GOT3 (cell line): ENCODE results near the gene ERG.

Experiments
- DNase-seq: peaks from one replicate; lab custom pipeline; 2025; ENCODE audit warnings: mixed read lengths; lab: John Stamatoyannopoulos, UW

ERG gene

DNA sequence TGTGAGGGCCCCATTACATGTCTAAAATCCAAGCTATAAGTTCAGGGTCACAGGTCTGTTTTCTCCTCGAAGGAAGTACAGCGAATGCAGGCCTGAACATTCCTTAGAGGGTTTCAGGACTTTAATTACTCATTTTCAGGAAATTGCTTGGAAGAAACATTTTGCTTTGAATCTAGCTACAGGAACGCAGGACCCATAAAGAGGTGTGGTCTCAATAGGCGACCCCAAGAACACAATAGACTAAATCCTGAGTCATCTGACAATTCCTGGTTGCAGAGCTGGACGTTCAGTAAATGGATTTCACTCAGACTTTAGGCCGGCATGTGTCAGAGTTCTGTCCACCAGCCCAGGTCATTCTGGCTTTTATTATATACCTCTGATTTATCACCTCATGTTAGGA, 1.0 kb upstream of the ERG start:
- DNase-seq = no peak

DNA sequence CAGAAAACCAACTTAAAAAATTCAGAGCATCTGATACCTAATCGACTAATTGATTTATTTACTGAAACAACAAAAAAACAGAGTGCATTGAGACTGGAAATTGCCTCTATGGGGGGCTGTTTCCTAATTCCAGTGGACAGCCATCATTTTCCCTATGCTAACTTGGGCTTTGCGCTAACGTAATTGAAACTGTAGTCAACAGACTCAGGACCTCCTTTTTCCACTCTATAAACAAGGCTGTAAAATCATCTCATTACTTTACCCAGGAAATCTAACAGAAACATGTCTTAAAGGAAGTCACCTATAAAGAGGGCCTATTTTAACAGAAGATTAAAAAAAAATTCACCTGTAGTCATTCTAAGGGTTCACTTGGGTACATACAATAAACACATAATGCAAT, 2.1 kb downstream of the ERG start:
- DNase-seq = no peak

DNA sequence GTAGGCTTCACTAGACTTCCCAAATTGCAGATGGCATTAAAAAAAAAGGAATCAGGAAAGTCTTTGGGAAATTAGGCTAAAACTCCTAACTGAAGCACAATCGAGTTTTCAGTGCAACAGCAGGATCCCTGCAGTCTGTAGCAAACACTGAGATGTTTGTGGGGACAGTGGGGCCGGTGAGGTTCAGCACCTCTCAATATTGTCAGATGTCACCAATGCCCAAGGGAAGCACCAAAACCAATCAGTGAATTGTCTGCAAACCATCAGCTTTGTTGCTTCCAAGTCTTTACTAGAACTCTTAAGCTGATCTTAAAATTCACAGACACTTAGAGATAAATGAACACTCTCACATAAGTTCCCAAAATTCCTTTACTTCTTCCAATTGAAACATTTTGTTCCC, 2.6 kb downstream of the ERG start:
- DNase-seq = no peak

DNA sequence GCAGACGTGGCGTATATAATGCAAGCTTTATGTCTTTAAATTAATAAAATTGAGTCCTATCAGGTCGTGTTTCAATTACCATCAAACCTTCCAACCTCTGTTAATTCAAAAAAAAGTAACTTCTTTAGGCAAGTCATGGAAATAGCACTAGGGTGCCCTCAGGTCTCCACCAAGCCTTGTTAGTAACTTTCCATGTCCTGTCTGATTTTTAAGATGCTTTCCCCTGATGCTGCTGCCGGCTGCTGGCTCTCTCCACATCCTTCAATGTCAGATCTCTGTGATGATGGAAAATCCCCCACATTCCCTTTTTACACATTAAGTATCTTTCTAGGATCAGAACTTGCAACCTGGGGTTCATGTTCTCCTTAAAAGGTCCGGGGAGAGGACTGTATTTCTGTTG, 3.0 kb downstream of the ERG start:
- DNase-seq = no peak

DNA sequence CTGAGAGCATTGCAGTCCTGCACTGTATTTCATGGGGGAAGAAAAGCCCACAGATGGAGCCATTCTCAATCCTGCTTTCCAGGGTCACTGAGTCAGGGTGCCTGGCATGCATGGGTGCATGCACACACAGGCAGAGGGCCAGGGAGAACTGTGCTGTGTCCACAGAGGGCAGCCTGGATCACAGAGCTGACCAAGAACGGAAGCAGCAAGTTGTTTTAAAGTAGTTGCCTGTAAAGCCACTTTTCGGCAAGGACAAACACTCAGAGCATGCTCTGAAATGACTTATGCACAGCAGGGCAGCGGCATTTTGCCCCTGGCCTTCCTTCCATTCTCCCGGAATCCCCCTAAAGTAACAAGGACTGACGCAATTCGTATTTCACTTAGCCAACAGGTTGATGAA, 3.6 kb downstream of the ERG start:
- no peak for DNase-seq

DNA sequence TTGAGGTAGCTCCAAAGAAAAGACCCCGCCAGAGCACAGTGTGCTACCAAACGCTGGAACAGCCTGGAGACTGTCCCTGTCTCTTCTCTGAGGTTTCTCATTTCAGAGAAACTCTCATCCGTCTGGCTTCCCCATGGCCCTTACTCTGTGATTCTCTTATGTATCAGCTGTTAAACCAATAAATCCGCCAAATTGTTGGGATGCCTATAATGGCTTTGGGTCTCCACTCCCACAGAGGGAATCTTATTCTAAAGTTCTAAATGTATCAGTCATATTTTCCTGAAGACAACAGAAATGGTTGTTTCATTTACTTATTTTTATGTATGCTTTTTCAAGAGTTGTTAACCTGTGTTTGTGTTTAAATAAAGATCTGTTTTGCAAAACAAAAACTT, 4.0 kb downstream of the ERG start:
- DNase-seq = no peak

DNA sequence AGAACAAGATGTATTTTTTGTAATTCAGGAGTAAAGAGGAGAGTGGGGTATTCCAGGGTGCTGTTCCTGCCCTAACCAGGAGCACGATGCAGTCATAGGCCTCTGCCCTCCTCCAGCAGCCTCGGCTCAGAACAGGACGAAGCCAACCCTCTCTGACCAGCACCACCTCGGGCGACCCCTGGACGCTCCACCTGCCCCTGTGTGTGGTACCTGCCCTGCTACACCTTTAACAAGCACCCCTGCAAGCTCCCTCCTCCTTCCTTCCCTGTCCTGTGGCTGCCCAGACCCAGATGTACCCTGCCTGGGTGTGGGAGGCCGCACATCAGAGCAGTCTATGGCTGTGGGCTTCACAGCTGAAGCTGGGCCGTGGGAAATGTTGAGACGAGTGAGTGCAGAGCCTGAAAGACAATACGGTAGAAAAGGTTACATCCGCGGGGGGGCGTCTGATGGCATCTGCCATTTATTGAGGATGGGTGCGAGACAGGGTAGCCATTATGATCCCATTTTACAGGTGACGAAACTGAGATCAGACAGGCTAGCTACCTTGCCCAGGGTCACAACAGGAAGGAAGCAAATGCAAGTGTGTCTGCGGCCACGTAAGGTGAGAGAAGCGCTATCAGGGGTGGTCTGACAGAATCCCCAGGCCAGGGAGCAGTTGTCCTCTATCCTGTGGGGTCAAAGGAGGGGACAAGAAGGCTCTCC, 4.6 kb downstream of the ERG start:
- DNase-seq = no peak

DNA sequence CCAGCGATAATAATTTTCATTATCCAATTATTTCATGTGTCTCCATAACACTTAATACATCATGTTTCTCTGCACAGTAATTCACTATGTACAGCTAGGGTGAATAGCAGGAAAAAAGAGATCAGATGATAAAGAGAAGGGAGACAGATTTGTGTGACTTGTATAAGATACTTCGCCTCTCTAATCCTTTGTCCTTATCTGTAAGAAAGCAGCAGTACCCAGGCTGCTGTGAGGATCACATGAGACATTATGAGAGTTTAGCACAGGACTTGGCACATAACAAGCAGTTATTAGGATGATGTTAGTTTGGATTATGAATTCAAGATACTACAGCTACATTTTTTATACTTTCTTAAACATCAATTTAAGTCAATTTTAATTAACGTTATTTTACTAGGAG, 6.3 kb downstream of the ERG start:
- no peak for DNase-seq

DNA sequence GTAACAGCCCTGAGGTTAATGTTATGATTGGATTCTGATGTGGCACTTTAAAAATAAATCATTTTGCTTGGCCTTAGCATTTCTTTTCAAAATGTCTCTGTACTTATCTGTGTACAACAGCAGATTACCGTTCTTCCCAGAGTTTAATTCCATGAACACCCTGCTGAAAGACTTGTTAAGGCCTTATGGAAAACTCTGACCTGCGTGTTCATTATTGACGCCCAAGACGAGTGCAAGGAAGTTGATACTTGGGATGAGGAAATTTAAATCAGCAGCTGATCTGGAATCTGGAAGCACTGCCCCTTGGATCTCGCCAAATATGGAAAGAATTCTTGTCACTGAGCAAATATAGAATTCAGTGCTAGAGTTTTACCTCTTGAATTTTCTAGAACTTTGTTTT, 6.7 kb downstream of the ERG start:
- DNase-seq = no peak

DNA sequence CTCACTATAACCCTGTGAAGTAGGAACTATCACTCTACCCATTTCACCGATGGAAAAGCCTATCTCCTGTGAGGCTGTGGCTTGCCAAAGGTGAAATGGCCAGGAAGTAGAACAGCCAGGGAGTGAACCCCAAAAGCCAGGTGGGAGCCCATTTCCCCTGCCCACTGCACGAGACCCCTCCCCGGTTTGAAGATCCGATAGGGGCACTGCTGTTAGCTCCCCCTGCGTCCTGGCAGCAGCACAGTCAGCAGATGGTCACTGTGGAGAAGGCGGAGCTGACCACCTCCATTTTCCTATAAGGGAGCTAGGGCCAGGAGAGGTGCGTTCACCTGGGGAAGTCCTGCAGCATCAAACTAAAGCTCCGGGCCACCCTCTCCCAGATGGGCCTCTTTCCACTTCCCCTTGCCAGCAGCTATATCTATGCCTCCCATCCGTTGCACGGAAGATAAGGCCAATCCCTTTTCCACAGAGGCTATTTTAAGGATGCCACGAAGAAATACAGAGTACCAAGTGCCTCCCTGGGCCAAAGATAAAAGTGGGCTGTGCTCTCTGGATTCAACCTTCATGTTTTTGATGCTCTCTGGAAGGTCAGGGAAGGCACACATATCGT, 7.8 kb downstream of the ERG start:
- DNase-seq = no peak

DNA sequence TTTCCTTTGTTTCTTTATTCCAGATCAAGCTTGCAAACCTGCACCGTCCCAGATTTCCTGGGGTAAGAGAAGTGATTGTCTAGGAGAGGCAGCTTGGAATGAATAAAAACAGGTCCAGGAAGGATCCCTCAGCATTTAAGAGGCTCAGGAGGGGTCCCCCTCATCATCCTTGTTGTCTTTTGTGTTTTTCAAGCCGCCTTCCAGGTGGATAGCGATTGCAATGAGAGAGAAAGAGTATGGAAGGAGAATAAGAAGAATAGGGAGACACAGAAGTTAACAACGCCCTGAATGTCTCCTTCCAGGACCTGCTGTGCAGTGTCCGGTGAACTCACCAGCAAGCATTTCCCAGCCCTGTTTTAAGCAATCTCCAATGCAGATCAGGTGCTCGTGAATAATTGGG, 8.5 kb downstream of the ERG start:
- no peak for DNase-seq

DNA sequence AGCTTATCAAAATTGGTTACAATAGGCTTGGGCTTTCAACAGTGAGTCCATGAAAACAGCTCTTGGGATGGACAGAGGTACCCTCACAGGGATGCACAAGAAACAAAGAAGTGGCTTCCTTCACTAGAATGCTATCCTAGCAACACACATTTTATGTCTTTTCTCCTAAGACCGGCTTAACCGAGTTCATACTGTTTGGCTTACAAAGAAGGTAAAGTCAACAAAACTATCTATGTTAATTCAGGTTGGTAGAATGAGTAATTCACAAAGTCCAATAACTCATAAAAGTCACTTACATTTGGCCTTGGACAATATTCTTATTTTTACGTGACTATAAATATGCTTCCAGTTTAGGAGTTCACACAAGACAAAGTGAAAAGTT, 9.0 kb downstream of the ERG start:
- DNase-seq = no peak

DNA sequence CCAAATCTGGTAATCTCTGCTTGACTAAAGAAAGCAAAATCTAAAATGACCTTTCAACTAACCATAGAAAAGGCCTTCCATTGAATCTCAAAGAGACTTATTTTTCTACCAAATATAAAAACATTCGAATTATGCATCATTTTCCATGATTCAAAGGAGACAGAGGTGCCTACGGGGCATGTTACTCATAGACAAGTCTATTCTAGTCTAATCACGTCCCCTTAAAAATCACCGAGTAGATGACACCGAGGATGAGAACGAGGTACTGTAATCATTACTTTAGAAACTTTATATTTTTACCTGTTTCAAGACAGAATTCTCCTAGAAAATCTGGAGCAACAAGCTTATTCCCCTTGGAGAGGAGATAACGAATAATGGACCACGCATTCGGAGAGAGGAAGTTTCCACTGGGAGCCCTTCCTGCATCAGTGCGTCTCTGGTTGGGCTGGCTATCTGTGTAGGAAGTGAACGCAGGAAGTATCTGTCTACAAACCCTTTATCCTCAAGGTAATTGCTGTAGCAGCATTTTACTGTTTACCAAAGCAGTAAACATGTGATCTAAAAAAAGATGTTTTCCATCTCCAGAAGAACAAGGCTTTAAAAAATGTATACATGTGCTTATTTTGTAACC, 9.5 kb downstream of the ERG start:
- DNase-seq = no peak

DNA sequence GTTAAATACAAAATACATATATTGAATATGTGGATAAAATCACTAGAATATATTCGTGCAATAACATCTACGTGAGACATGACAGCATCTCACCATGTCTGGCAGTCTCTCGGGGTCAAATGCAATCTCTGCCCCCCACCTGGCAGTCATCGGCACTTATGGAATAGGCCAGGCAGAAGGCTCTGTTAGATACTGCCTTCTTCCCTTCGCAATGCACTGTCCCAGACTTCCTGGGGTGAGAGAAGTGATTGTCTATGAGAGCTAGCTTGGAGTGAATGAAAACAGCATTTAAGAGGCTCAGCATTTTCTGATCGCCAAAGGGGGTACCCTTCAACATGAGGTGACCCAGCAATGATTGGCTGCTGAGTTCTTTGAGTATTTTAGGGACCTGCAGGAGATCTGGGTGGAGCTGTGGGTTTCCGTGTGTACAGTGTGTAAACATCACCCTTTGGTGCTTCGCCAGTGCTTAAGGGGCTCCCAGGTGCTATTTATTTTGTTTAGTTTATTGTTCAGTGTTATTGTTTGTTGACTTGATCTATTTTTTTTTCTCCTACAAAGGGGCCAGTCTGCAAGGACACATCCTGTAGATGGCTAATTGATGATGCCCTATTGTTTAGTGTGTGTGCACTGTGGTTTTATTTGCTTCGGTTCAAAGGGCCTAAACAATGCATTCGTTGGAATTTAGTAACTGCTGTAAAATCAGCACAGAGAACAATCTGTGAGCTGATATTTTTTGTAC, 10.2 kb downstream of the ERG start:
- DNase-seq = no peak

DNA sequence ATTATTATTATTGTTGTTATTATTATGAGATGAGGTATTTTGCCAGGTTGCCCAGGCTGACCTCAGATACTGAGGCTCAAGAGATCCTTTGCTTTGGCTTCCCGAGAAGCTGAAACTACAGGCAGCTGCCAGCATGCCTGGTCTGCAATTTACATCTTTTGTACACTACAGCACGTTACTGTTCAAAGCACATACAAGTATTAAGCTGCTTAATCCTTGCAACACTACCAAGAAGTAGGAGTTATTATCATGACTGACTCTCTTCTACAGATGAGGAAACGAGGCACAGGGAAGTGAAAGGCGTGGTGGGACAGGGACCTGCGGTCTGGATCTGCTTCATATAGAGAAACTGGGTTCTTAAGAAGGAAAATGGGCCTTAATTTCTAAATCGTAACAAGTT, 11.6 kb downstream of the ERG start:
- DNase-seq = no peak

DNA sequence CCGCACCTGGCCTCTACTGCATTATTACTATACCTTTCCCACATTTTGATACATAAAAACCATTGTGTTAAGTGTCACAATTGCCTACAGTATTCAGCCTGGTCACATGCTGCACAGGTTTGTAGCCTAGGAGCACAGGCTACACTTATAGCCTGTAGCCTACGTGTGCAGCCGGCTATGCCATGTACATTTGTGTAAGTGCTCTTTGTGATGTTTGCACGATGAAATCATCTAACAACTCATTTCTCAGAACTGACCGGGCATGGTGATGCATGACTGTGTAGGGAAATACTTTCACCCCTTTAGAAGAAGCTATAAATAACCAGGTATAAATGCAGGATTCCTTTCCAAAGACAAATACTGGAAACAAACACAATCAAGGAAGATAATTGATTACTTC, 12.1 kb downstream of the ERG start:
- DNase-seq = no peak

DNA sequence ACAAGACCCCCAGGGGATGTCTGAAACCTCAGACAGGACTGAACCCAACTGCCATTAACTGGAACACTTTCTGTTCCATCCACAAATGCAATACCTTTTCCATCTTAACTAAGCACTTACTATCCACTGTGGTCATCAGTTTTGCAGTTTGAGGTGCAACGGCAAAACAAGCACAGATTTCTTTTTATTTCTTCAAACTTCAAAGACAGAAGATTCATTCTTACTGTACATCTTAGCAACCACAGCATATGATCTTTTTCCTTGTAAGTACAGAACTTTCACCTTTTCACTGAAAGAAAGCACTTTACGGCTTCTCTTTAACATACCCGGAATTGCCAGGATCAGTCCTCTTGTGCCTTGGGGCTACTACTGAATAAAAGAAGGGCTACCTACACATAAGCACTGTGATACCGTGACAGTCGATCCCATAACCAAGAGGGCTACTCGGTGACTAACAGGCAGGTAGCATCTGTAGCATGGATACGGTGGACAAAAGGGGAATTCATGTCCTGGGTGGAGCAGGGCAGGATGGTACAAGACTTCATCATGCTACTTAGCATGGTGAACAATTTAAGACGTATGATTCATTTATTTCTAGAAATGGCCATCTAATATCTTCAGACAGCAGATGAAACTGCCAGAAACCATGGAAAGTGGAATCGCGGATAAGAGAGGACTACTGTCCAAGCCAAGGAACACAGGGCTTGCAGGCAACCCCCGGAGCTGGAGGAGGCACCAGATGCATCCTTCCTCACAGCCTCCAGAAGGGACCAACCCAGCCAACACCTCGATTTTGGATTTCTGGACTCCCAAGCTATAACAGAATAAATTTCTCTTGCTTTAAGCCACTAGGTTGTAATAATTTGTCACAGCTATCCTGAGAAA, 18.4 kb downstream of the ERG start:
- DNase-seq = no peak

DNA sequence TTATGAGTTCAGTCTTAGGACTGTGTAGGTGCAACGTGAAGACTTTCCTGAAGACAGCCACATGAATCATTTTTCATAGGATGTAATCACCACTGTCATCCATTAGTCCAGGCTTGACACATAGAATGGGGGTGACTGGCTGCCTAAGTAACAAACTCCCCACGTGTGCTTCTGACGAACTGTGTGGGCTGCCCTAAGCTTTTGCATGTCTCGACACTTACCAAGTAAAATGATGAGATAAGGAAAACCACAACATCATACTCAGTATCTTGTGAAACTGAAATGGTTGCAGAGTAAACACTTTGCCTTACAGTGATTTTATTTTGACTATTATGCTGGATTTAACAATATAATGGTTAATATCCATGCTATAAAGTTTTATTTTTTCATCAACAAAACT, 19.5 kb downstream of the ERG start:
- DNase-seq = no peak

DNA sequence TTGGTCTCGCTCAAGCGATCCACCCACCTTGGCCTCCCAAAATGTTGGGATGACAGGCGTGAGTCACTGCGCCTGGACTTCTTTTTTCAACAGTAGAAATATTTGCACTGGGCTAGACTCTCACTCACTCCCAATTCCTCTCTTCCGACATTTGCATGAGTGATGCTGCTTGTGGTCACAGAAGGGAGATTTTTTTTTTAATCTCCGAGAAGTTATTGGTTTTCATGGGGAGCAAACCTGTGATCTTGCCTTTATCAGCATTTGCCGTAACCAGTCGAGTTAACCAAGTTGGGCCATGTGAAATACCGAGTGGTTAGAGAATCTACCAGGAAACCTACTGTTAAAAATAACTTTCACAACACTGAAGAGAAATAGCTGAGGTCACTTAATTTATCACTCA, 21.1 kb downstream of the ERG start:
- no peak for DNase-seq

DNA sequence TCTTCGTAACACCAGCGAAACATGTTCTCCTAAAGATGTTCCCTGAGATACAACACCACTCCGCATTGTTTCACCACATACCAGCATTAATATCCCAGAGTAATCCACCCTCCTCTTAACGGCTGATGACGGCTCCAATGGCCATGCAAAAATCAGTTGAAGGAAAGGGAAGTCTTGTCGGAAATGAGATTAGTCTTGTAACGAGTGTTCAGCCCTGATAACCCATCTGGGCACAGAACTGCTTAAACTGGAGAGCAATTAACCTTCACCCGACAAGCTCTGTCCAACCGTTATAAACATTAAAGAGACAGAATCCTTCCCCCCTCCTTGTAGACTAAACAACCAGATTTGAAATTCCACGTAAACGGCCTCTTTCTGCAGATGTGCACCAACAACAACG, 21.9 kb downstream of the ERG start:
- DNase-seq = no peak

DNA sequence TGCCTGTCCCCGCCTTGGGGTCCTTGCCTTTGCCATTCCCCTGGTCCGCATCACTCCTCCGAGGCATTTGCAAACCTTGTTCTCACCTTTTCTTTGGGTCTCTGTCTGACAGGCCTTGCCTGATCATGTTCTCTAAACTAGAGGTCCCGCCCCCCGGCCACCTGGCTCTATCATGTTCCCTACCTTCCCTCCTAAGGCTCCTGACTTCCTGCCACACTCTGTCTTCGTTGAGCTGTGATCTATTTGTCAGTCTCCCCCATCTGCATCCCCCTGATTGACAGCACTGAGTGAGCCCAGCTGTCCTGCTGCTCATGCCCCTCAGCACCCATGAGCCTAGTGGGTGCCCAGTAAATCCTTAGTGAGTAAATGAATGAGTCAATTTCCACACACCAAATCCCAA, 22.8 kb downstream of the ERG start:
- DNase-seq = no peak

DNA sequence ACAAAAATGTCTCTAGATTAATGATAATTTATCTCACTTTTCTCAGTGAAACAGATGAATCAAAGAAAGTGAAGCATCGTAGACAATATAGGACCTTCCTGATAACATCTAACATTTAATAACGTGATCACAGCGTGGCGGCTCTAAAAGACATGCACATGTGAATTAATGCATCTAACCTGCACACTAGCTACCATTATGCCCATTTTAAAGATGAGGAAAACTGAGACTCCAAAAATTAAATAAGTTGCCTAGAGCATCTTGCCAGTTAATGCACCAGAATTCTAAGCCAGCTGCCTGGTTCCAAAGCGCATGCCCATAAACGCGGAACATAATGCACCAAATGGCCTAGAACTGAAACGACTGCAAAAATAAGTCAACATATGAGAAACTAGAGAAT, 23.5 kb downstream of the ERG start:
- DNase-seq = no peak
